ENCODE data around the gene ASXL2.

The ASXL2 gene

GRCh38 chr2:25684577-25685473 lies 193.5 kb downstream of the ASXL2 start:
- no peak for DNase-seq

Measured in GOT3 (cell line).